ENCODE data around the gene PLCL1.
"Not testable (repeated sequence)": the region's sequence is repeated elsewhere in the genome, so short reads cannot be mapped to it uniquely, and the experiment has no call there.

DNA sequence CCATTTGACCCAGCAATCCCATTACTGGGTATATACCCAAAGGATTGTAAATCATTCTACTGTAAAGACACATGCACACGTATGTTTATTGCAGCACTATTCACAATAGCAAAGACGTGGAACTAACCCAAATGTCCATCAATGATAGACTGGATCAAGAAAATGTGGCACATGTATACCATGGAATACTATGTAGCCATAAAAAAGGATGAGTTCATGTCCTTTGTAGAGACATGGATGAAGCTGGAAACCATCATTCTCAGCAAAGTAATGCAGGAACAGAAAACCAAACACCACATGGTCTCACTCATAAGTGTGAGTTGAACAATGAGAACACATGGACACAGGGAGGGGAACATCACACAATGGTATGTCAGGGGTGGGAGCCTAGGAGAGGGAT lies 30.4 kb downstream of the PLCL1 start:
- TF ChIP-seq EZH2 (IDR thresholded peaks at IDR 0.05; ENCODE audit: low read depth), result not testable (repeated sequence)
- TF ChIP-seq, protein P1, sequence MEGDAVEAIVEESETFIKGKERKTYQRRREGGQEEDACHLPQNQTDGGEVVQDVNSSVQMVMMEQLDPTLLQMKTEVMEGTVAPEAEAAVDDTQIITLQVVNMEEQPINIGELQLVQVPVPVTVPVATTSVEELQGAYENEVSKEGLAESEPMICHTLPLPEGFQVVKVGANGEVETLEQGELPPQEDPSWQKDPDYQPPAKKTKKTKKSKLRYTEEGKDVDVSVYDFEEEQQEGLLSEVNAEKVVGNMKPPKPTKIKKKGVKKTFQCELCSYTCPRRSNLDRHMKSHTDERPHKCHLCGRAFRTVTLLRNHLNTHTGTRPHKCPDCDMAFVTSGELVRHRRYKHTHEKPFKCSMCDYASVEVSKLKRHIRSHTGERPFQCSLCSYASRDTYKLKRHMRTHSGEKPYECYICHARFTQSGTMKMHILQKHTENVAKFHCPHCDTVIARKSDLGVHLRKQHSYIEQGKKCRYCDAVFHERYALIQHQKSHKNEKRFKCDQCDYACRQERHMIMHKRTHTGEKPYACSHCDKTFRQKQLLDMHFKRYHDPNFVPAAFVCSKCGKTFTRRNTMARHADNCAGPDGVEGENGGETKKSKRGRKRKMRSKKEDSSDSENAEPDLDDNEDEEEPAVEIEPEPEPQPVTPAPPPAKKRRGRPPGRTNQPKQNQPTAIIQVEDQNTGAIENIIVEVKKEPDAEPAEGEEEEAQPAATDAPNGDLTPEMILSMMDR (conservative IDR thresholded peaks at IDR 0.05), result not testable (repeated sequence)

Measured in PC-9 (cell line).